Natural killer cell (primary cell): ENCODE data around the gene CTNNA3. TPM values are rescaled to one million over a fixed set of nuclear protein-coding genes. Genes with fewer than 3 reads are reported as not detected.

Experiments
- ATAC-seq, 3 donors: fragments of 150-1000 bp in 2 of 3; fragments of 200-7000 bp in 1 of 3; cut with Tn5 transposase; 1 replicate in 1 of 3; 2 replicates in 2 of 3; pipeline ENCODE4 v1.10.0; 2021; ENCODE audit warnings: mild to moderate bottlenecking in 2 of 3, moderate library complexity in 2 of 3
- DNase-seq, 2 donors: peaks; one replicate each; pipeline versions ENCODE4 v3.0.0 to v3.0.0-alpha.2; 2013 to 2021; ENCODE audit warnings: mixed read lengths in 1 of 2
- H3K27ac ChIP-seq: one replicate; pipeline ENCODE4 v1.5.1; 2013; ENCODE audit warnings: mild to moderate bottlenecking, low read length
- H3K27me3 ChIP-seq: one replicate; pipeline ENCODE4 v1.6.1; 2013; ENCODE audit warnings: low read length; ENCODE audit not compliant: control insufficient read depth, insufficient read depth
- H3K36me3 ChIP-seq: one replicate; pipeline ENCODE4 v1.6.1; 2013; ENCODE audit warnings: low read length; ENCODE audit not compliant: control insufficient read depth, insufficient read depth
- H3K4me1 ChIP-seq: one replicate; pipeline ENCODE4 v1.6.1; 2013; ENCODE audit warnings: low read length; ENCODE audit not compliant: control insufficient read depth, insufficient read depth
- H3K4me3 ChIP-seq: one replicate; pipeline ENCODE4 v1.5.1; 2013; ENCODE audit warnings: low read length
- H3K9me3 ChIP-seq: one replicate; pipeline ENCODE4 v1.6.1; 2013; ENCODE audit warnings: low read length; ENCODE audit not compliant: control insufficient read depth, insufficient read depth
- H3K27ac Mint-ChIP-seq, 2 donors: one replicate each; pipeline ENCODE4 v1.8.0; 2022; ENCODE audit warnings: mild to moderate bottlenecking in 2 of 2, mixed read lengths in 2 of 2, moderate library complexity in 1 of 2
- H3K27me3 Mint-ChIP-seq, 2 donors: one replicate each; pipeline ENCODE4 v1.8.0; 2022; ENCODE audit warnings: low read depth in 2 of 2, mixed read lengths in 2 of 2
- H3K36me3 Mint-ChIP-seq: one replicate; pipeline ENCODE4 v1.8.0; 2022; ENCODE audit warnings: mixed read lengths
- H3K4me1 Mint-ChIP-seq, 2 donors: one replicate each; pipeline ENCODE4 v1.8.0; 2022; ENCODE audit warnings: mixed read lengths in 2 of 2
- H3K4me3 Mint-ChIP-seq: one replicate; pipeline ENCODE4 v1.8.0; 2022; ENCODE audit warnings: mild to moderate bottlenecking, moderate library complexity, mixed read lengths
- H3K9me3 Mint-ChIP-seq, 2 donors: one replicate each; pipeline ENCODE4 v1.8.0; 2022; ENCODE audit warnings: mixed read lengths in 2 of 2
- WGBS: methylation state at CpG from one replicate; pipeline ENCODE4 v1.1.7; 2013; ENCODE audit warnings: missing lambda C conversion rate; ENCODE audit not compliant: insufficient coverage; 5-methylcytosine and 5-hydroxymethylcytosine counted together
- intact Hi-C: fragments of 100-400 bp; cut with micrococcal nuclease; formaldehyde crosslinking; loops from one replicate; pipeline ENCODE4 v1.14.2; 2022
- total RNA-seq, 4 donors: library from RNA; stranded (reverse); fragments of 120-200 nt in 1 of 4; gene quantifications; one replicate each; pipeline versions ENCODE4 v1.2.3 to v1.2.4, GENCODE V29; 2013 to 2022
- TF ChIP-seq, protein P1 (sequence below): fragments of 200-600 bp; IDR thresholded peaks from one replicate; pipeline ENCODE4 v1.8.0; 2022; ENCODE audit warnings: antibody characterized with exemption

The CTNNA3 gene
- total RNA-seq, 3 donors from 2014 or later (not counting 1 experiment from before 2014, with no cell fraction given): not detected

DNA sequence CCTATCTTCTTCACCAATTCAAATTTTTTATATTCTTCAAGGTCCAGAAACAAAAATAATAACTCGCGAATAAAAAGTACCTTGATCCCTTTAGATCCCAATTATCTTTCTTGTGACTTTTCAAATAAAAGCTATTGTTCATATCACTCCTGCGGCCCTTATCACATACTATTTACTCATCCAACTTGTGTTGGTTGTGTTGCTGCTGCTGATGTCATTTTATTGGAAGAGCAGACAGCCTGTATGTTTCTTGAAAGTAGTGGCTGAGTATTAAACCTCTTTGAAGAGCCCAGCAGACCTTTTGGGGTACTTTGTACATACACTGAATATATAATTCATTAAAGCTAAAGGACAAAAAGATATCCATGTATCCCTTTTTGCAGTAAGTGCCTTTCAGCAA, 231.7 kb downstream of the CTNNA3 start:
- no peak overlapping the region for H3K27ac ChIP-seq
- TF ChIP-seq, protein P1, sequence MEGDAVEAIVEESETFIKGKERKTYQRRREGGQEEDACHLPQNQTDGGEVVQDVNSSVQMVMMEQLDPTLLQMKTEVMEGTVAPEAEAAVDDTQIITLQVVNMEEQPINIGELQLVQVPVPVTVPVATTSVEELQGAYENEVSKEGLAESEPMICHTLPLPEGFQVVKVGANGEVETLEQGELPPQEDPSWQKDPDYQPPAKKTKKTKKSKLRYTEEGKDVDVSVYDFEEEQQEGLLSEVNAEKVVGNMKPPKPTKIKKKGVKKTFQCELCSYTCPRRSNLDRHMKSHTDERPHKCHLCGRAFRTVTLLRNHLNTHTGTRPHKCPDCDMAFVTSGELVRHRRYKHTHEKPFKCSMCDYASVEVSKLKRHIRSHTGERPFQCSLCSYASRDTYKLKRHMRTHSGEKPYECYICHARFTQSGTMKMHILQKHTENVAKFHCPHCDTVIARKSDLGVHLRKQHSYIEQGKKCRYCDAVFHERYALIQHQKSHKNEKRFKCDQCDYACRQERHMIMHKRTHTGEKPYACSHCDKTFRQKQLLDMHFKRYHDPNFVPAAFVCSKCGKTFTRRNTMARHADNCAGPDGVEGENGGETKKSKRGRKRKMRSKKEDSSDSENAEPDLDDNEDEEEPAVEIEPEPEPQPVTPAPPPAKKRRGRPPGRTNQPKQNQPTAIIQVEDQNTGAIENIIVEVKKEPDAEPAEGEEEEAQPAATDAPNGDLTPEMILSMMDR: no peak
- Mint-ChIP-seq H3K4me1 (no peaks in the 10 kb centered on the region), H3K4me3 (no peak overlapping the region), H3K27me3 (no peaks in the 10 kb centered on the region), H3K27ac (no peak overlapping the region), H3K9me3 (peaks cover 0 to 4% of the 10 kb centered on the region in 2 donors), H3K36me3 (no peaks in the 10 kb centered on the region)
- no peaks in the 10 kb centered on the region for H3K9me3 ChIP-seq
- H3K36me3 ChIP-seq: no peaks in the 10 kb centered on the region
- H3K27me3 ChIP-seq: no peaks in the 10 kb centered on the region
- intact Hi-C loops: no loop called here
- no peak for ATAC-seq
- H3K4me1 ChIP-seq: no peaks in the 10 kb centered on the region
- no peak overlapping the region for H3K4me3 ChIP-seq
- WGBS: 100% methylated on average over 2 of the region's 3 CpGs
- no peak for DNase-seq

DNA sequence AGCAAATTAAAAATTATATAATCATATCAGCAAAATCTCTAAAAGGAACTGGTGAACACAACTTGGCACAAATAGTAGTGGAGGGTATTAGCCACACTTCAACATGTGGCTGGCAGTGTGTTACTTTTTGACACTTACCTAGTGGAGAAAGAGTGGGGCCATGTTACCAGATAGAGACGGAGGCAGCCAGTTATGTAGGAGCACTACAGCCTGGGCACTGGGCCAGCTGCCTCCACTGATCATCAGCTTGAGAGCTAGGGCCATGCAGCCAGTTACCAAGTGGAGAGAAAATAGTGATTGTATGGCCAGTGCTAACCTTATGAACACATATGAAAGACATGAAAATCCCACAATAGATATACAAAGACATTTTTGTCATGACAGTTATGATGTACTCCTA, 243.1 kb downstream of the CTNNA3 start:
- Histone ChIP-seq H3K27ac (no peak overlapping the region), H3K4me1 (no peaks in the 10 kb centered on the region), H3K9me3 (peaks cover 2% of the 10 kb centered on the region), H3K4me3 (no peak overlapping the region), H3K27me3 (no peaks in the 10 kb centered on the region), H3K36me3 (no peaks in the 10 kb centered on the region)
- 92% methylated on average over 1 of the region's 1 CpG for WGBS
- Mint-ChIP-seq H3K9me3 (peaks cover 8 to 13% of the 10 kb centered on the region in 2 donors), H3K27me3 (no peaks in the 10 kb centered on the region), H3K27ac (no peak overlapping the region), H3K36me3 (no peaks in the 10 kb centered on the region), H3K4me3 (no peak overlapping the region), H3K4me1 (no peaks in the 10 kb centered on the region)
- DNase-seq: no peak
- TF ChIP-seq, protein P1: no peak
- intact Hi-C loops: no loop called here
- ATAC-seq: no peak

DNA sequence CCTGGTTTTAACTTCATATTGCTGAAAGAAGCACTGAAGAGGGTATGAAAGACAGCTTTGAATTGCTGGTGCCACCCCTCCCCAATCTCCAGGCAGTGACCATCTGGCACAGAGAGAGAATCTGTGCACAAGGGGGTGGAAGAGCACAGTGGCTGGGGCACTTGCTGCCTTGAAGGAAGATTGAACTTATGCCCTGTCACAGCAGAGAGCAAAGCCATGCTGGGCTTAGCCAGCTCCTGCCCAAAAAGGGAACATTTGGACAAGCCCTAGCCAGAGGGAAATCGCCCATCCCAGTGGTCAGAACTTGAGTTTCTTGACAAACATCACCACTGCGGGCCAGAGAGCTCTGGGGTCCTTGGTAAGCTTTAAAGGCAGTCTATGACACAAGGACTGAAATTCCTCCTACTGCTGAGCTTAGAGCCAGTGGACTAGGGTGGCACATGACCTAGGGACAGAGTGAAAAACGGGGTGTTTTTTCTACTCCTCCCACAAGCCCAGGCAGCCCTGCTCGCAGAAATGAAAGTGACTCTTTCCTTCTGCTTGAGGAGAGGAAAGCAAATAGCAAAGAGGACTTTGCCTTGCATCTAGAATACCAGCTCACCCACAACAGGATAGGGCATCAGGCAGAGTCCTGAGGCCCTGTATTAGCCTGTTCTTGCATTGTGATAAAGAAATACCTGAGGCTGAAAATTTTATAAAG, 257.2 kb downstream of the CTNNA3 start:
- no peak for ATAC-seq
- no peaks in the 10 kb centered on the region for H3K4me1 Mint-ChIP-seq
- Histone ChIP-seq H3K27me3 (no peaks in the 10 kb centered on the region), H3K9me3 (peaks cover 11% of the 10 kb centered on the region), H3K36me3 (no peaks in the 10 kb centered on the region), H3K4me1 (no peaks in the 10 kb centered on the region), H3K4me3 (no peak overlapping the region), H3K27ac (no peak overlapping the region)
- H3K27ac Mint-ChIP-seq: no peak overlapping the region
- H3K27me3 Mint-ChIP-seq: no peaks in the 10 kb centered on the region
- TF ChIP-seq, protein P1: no peak
- no peak overlapping the region for H3K4me3 Mint-ChIP-seq
- no peak for DNase-seq
- H3K9me3 Mint-ChIP-seq: peaks cover 5 to 27% of the 10 kb centered on the region in 2 donors
- intact Hi-C loops: no loop called here
- H3K36me3 Mint-ChIP-seq: peaks cover 6% of the 10 kb centered on the region
- 71% methylated on average over 3 of the region's 4 CpGs for WGBS

DNA sequence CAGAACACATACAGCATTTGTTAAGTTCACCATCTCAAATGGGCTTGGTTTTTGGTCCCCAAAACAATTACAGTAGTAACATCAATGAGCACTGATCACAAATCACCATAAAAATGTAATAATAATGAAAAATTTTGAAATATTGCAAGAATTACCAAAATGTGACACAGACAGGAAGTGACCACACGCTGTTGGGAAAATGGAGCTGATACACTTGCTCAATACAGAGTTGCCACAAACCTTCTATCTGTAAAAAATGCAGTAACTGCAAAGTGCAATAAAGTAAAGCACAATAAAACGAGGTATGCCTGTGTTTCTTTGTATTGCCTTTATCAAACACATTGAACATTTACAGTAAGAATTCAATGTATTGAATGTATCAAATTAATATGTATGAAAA, 262.7 kb downstream of the CTNNA3 start:
- Mint-ChIP-seq H3K9me3 (peaks cover 4 to 10% of the 10 kb centered on the region in 2 donors), H3K4me1 (no peaks in the 10 kb centered on the region), H3K36me3 (no peaks in the 10 kb centered on the region), H3K27me3 (no peaks in the 10 kb centered on the region), H3K4me3 (no peak overlapping the region), H3K27ac (no peak overlapping the region)
- TF ChIP-seq, protein P1: no peak
- Histone ChIP-seq H3K27ac (no peak overlapping the region), H3K9me3 (no peaks in the 10 kb centered on the region), H3K4me1 (no peaks in the 10 kb centered on the region), H3K36me3 (no peaks in the 10 kb centered on the region), H3K27me3 (no peaks in the 10 kb centered on the region), H3K4me3 (no peak overlapping the region)
- DNase-seq (no peak), ATAC-seq (no peak)
- intact Hi-C loops: no loop called here
- 64% methylated on average over 1 of the region's 2 CpGs for WGBS
